Activated T-cell treated with anti-CD3 and anti-CD28 coated beads for 24 hours (primary cell): ENCODE results near the gene RPL22L1.
"Not testable (repeated sequence)": the region's sequence is repeated elsewhere in the genome, so short reads cannot be mapped to it uniquely, and the experiment has no call there.

Source experiments
- DNase-seq: peaks from one replicate; pipeline ENCODE4 v3.0.0-alpha.2; 2020; ENCODE audit warnings: low read depth

RPL22L1 gene

GRCh38 chr3:170869645-170870593, at the start of gene RPL22L1:
Gene RPL22L1 (minus strand): TSS chr3:170870195. CDS start chr3:170870167, 28 bp downstream.
- peak; percentile 87 for DNase-seq

- DNase-seq, result no peak
Observed at GRCh38 chr3:170918715-170919114, 48.7 kb upstream of the RPL22L1 start.

DNA sequence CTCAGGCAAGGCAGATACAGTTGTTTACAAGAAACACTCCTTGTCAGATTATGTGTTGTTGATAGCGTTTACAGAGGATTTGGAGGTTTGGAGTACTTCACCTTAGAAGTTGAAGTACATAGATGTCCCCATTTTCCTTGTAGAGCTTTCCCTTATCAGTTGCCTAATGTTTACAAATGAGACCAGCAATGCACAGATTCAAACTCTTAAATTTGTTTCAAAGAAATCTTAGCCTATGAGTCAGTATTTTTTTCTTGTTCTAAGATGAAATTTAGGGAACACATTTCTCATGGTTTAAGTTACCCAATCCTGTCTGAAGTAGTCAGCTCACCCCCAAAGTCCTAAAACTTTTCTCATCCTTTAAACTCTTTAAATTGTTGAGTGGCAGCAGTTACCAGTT, 44.7 kb upstream of the RPL22L1 start:
- DNase-seq, result no peak

- no peak for DNase-seq
Observed at GRCh38 chr3:170914212-170914611, 44.2 kb upstream of the RPL22L1 start.

- DNase-seq, result no peak
Observed at GRCh38 chr3:170911051-170911450, 41.1 kb upstream of the RPL22L1 start.

DNA sequence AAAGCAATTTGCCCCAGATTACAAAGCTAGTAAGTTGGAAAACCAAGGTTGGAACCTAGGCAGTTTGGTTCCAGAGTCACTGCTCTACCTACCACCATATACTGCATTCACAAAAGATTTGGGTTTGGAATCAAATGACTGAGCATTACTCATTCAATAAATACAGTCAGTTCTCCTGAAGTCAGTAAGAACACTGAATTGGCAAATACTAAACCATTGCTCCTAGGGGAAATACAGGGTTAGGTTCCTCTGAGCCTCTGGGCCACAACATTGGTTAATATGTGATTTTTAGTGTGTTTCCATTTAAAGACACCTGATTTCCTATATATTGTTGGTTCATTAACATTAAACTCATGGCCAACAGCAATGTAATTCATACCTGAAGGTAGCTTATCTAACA, 40.5 kb upstream of the RPL22L1 start:
- no peak for DNase-seq

- no peak for DNase-seq
Observed at GRCh38 chr3:170909129-170909903, 39.3 kb upstream of the RPL22L1 start.

GRCh38 chr3:170908235-170909116, 38.5 kb upstream of the RPL22L1 start, which contains the start of gene EIF5A2:
Gene EIF5A2 (minus strand): TSS chr3:170908637. CDS start chr3:170907806, 831 bp downstream.
- DNase-seq, result peak; percentile 95

GRCh38 chr3:170907637-170908234, 37.7 kb upstream of the RPL22L1 start:
- no peak for DNase-seq

- no peak for DNase-seq
Observed at GRCh38 chr3:170905862-170906261, 35.9 kb upstream of the RPL22L1 start.

- DNase-seq, result no peak
Observed at GRCh38 chr3:170903123-170903522, 33.1 kb upstream of the RPL22L1 start.

DNA sequence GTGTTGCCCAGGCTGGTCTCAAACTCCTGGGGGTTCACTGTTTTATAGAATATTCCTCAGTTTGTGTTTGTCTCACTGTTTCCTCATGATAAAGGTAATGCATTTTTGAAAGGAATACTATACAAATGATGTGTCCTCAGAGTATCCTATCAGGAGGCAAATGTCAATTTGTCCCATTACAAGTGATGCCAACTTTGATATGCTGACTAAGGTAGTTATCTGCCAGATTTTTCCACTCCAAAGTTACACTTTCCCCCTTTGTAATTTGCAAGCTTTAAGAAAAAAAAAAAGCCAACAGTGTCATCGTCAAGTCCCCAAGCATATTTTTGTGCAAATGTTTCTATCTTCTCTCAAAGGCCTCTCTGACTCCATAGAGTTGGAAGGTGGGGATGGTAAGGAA, 29.5 kb upstream of the RPL22L1 start:
- no peak for DNase-seq

DNA sequence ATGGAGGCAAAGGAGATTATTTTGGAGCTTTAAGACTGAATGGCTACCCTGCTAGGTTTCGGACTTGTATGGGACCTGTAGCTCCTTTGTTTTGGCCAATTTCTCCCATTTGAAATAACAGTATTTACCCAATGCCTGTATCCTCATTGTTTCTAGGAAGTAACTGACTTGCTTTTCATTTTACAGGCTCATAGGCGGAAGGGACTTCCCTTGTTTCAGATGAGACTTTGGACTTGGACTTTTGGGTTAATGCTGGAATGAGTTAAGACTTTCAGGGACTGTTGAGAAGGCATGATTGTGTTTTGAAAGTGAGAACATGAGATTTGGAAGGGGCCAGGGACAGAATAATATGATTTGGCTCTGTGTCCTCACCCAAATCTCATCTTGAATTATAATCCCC, 28.0 kb upstream of the RPL22L1 start:
- DNase-seq, result no peak

GRCh38 chr3:170897199-170897598, 27.2 kb upstream of the RPL22L1 start:
- not testable (repeated sequence) for DNase-seq

GRCh38 chr3:170896781-170897180, 26.8 kb upstream of the RPL22L1 start:
- DNase-seq, result no peak

- not testable (repeated sequence) for DNase-seq
Observed at GRCh38 chr3:170896333-170896732, 26.3 kb upstream of the RPL22L1 start.

- DNase-seq, result no peak
Observed at GRCh38 chr3:170893895-170894294, 23.9 kb upstream of the RPL22L1 start.

DNA sequence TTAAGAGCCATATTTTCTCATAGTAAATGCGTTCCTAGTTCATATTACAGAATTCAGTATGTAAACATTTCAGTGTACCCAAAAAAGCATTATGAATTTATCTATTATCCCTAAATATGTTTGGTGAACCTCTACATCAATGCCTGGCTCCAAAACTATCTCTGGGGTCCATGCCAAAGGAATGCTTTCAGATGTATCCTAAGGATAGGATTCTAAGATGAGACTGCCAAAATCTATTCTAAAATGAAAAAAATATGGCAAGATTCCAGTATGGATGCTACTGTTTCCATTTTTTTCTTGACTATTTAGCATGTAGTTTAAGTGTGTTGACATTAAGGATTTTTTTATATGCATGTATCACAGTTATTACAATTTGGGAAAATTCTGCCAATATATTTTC, 19.6 kb upstream of the RPL22L1 start:
- no peak for DNase-seq

- DNase-seq, result no peak
Observed at GRCh38 chr3:170889132-170889531, 19.1 kb upstream of the RPL22L1 start.

DNA sequence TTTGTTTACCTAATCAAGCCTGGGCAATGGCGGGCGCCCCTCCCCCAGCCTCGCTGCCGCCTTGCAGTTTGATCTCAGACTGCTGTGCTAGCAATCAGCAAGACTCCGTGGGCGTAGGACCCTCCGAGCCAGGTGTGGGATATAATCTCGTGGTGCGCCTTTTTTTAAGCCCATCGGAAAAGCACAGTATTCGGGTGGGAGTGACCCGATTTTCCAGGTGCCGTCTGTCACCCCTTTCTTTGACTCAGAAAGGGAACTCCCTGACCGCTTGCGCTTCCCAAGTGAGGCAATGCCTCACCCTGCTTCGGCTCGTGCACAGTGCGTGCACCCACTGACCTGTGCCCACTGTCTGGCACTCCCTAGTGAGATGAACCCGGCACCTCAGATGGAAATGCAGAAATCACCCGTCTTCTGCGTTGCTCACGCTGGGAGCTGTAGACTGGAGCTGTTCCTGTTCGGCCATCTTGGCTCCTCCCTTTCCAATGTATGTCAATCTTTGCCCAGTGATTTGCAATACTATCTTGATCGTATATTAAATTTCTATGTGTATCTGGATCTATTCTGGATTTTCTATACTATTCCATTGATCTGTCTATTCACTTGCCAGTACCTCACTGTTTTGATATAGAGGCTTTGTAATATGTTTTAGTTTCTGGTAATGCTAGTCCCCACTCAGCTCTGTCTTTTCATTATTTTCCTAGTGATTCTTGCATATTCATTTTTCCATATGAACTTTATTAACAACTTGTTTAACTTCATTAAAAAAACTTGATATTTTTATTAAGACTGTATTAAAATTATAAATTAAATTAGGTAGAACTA, 14.3 kb upstream of the RPL22L1 start:
- not testable (repeated sequence) for DNase-seq
